Left lung (tissue), 10 donors: ENCODE data around the gene POLG. TPM values are rescaled to one million over a fixed set of nuclear protein-coding genes. Genes with fewer than 3 reads are reported as not detected.
A peak's percentile ranks its signal among the peaks of the same experiment; 100 is the strongest.

ENCODE experiments used
- ATAC-seq: fragments of 200-7000 bp; cut with Tn5 transposase; one replicate; pipeline ENCODE4 v1.9.1; 2020; ENCODE audit warnings: moderate library complexity
- DNase-seq, 4 donors: peaks; one replicate each; pipeline ENCODE4 v3.0.0-alpha.2; 2013 to 2020
- H3K27ac ChIP-seq, 2 donors: fragments of 200-600 bp; sonication (generic) in 1 of 2; one replicate each; pipeline versions ENCODE4 v1.5.0 to v1.8.0; 2020 to 2021
- H3K27me3 ChIP-seq, 2 donors: fragments of 200-600 bp; sonication (generic) in 1 of 2; one replicate each; pipeline versions ENCODE4 v1.5.0 to v1.8.0; 2020 to 2021
- H3K36me3 ChIP-seq, 2 donors: fragments of 200-600 bp; sonication (generic) in 1 of 2; one replicate each; pipeline versions ENCODE4 v1.5.0 to v1.8.0; 2020 to 2021
- H3K4me1 ChIP-seq, 2 donors: fragments of 200-600 bp; one replicate each; pipeline ENCODE4 v1.8.0; 2021
- H3K4me3 ChIP-seq, 2 donors: fragments of 200-600 bp; sonication (generic) in 1 of 2; one replicate each; pipeline versions ENCODE4 v1.5.0 to v1.8.0; 2020 to 2021; ENCODE audit warnings: mild to moderate bottlenecking in 1 of 2
- H3K9me3 ChIP-seq, 2 donors: fragments of 200-600 bp; sonication (generic) in 1 of 2; one replicate each; pipeline versions ENCODE4 v1.5.0 to v1.8.0; 2020 to 2021
- intact Hi-C, 2 donors: fragments of 100-400 bp; cut with DNase I; formaldehyde crosslinking; loops; one replicate each; pipeline versions ENCODE4 v1.11.2 to v1.14.2; 2022
- polyA plus RNA-seq, 6 donors: library from polyadenylated mRNA; unstranded; fragments of 120-200 nt; gene quantifications; one replicate each; pipeline ENCODE4 v1.2.1, GENCODE V29; 2013; ENCODE audit not compliant: insufficient read length in 6 of 6
- total RNA-seq, 2 donors: library from RNA; stranded (reverse); fragmentation: NEBNext Ultra II Directional; extraction: Animal tissue kit (Norgen Biotek cat#: 25700); gene quantifications; one replicate each; pipeline ENCODE4 v1.2.1, GENCODE V29; 2021
- TF ChIP-seq, protein P1 (sequence below), 2 donors: fragments of 200-600 bp; sonication (generic) in 1 of 2; IDR thresholded peaks; one replicate each; pipeline versions ENCODE4 v1.5.0 to v1.8.0; 2021; ENCODE audit warnings: antibody characterized with exemption in 2 of 2
- donor health status: DM: no; HTN: yes; CAD: no.
- donor health status: DM: no; HTN: no; CAD: no.

POLG gene
- total and polyA plus RNA-seq, 8 donors: 52.4 to 71.5 (median 55.1) TPM

DNA sequence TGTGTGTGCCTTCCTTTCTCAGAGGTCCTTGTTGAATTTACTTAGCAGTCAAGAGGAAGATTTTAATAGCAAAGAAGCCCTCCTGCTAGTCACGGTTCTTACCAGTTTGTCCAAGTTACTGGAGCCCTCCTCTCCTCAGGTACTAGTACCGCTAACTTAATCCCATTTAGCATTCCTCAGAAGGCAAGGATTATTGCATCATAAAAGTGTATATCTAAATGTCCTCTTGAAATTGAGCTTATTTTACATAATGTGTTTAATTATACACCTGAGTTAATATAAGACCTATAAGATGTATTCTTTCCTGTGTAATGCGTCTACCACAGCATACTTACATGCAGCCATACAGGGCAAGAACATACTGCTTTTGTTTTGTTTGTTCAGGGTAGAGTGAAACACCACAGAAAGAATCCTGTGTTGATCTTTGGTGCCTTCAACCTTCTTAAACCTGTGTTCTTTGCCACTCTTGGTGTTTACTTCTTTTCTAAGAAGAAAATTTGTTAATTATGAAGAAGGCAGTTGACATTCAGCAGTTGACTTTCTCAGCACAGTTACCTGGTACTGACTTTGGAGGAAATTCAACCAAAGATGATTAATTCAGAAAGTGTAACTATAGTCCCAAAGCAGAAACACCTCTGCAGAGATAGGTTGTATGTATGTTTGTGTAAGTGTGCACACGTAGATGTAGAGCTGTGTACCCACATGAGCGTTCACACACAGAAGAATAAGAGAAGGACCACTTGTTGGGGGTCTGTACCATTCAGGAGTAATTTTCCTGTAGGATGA lies 33.1 kb downstream of the POLG start:
- Histone ChIP-seq H3K27ac (no peak overlapping the region), H3K4me1 (no peaks in the 10 kb centered on the region), H3K27me3 (no peaks in the 10 kb centered on the region), H3K9me3 (no peaks in the 10 kb centered on the region), H3K36me3 (peaks cover 0 to 24% of the 10 kb centered on the region in 2 donors), H3K4me3 (no peak overlapping the region)
- ATAC-seq (peak; percentile 57), DNase-seq (no peak)
- TF ChIP-seq, protein P1, sequence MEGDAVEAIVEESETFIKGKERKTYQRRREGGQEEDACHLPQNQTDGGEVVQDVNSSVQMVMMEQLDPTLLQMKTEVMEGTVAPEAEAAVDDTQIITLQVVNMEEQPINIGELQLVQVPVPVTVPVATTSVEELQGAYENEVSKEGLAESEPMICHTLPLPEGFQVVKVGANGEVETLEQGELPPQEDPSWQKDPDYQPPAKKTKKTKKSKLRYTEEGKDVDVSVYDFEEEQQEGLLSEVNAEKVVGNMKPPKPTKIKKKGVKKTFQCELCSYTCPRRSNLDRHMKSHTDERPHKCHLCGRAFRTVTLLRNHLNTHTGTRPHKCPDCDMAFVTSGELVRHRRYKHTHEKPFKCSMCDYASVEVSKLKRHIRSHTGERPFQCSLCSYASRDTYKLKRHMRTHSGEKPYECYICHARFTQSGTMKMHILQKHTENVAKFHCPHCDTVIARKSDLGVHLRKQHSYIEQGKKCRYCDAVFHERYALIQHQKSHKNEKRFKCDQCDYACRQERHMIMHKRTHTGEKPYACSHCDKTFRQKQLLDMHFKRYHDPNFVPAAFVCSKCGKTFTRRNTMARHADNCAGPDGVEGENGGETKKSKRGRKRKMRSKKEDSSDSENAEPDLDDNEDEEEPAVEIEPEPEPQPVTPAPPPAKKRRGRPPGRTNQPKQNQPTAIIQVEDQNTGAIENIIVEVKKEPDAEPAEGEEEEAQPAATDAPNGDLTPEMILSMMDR (IDR thresholded peaks at IDR 0.05): no peak
- intact Hi-C loops: loop anchor here in 1 of 2 donors (10.0 kb wide), 1 partner anchor 97 kb away; no protein-coding TSS in a partner anchor

DNA sequence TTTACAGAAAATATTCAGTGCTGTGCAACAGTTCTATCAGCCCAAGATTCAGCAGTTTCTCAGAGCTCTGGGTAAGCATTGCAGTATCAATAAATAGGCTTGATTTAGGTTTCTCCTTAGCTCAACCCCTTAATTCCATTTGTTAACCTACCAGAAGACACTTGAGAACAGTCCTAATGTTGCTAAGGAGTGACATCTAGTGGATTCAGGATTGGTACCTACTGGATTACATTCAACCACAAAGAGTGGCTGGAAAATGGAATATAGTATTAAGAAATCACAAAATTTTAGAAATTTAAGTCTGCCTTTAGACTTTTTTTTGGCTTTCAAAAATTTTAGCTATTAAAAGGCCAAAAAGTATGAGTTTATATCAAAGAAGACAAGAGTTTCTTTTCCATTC lies 34.7 kb downstream of the POLG start:
- intact Hi-C loops: loop anchor here in 1 of 2 donors (10.0 kb wide), 1 partner anchor 95 kb away; no protein-coding TSS in a partner anchor
- Histone ChIP-seq H3K27ac (no peak overlapping the region), H3K36me3 (peaks cover 0 to 16% of the 10 kb centered on the region in 2 donors), H3K4me3 (no peak overlapping the region), H3K27me3 (no peaks in the 10 kb centered on the region), H3K4me1 (no peaks in the 10 kb centered on the region), H3K9me3 (no peaks in the 10 kb centered on the region)
- ATAC-seq (peak; percentile 85), DNase-seq (peak in 1 of 4 donors; percentile 14)
- TF ChIP-seq, protein P1 (IDR thresholded peaks at IDR 0.05): no peak

DNA sequence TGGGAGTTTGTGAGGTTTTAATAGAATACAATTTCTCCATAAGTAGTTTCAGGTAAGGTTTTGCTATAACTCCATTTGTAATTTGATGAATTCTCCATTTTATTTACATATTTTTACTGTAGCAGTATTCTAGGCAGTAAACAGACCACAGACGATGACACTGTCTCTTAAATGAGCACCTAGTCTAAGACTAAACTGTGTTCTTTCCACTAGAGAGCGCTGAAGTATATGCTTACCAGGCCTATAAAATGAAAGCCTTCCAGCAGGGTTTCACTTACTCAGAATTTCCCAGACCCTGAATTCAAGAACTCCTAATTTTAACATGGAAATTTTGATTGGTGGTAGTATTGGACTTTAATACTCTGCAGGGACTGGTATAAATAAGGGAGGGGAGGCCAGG lies 41.6 kb downstream of the POLG start:
- TF ChIP-seq, protein P1 (IDR thresholded peaks at IDR 0.05): no peak
- intact Hi-C loops: no loop called here
- ATAC-seq (no peak), DNase-seq (no peak)
- H3K9me3 ChIP-seq: no peaks in the 10 kb centered on the region
- H3K4me1 ChIP-seq: no peaks in the 10 kb centered on the region
- H3K4me3 ChIP-seq: no peak overlapping the region
- no peak overlapping the region for H3K27ac ChIP-seq
- H3K27me3 ChIP-seq: no peaks in the 10 kb centered on the region
- H3K36me3 ChIP-seq: peaks cover 0 to 22% of the 10 kb centered on the region in 2 donors

DNA sequence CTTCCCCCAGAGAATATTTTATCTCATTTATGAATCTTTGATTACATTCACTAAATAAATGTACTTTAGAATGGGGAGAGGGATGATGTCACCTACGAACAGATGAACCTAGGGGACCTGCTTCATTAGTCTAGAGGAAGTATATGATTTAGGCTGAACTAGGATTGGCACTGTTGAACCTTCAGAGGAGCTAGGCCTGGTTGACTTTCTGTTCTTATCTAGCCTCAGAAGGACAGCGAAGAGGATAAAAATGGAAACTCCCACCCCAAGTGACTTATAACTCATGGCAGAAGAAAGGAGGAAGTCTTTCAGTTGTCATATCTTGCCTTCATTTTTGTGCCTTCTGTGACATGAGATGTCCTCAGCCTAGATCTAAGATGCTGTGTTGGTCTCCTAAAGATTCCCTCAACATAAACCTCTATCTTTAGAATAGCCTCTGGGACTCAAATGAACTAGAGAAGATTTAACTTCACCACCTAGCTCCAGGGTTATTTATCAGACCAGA lies 42.6 kb downstream of the POLG start:
- intact Hi-C loops: no loop called here
- no peaks in the 10 kb centered on the region for H3K4me1 ChIP-seq

DNA sequence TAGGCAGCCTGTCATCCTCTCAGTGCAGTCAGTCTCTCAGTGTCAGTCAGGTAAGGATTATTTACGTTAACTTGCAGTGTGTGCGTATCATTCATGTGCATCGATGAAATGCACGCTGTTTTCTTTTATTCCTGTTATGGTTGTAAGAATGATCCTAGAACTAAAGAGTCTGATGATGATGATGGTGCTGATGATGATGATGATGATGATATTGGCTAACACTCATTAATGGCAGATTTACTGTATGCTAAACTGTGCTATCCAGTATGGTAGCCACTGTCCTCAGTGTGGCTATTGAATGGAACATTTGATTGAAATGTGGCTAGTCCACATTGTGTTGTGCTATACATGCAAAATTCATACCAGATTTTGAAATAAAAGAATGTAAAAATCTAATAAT lies 51.4 kb downstream of the POLG start:
- H3K27me3 ChIP-seq: no peaks in the 10 kb centered on the region
- no peak for ATAC-seq
- no peaks in the 10 kb centered on the region for H3K4me1 ChIP-seq
- no peak overlapping the region for H3K27ac ChIP-seq
- TF ChIP-seq, protein P1 (IDR thresholded peaks at IDR 0.05): no peak
- peaks cover 0 to 62% of the 10 kb centered on the region in 2 donors for H3K36me3 ChIP-seq
- no peak for DNase-seq
- H3K9me3 ChIP-seq: no peaks in the 10 kb centered on the region
- no peak overlapping the region for H3K4me3 ChIP-seq
- intact Hi-C loops: no loop called here

More for the DNA sequence above, 42.6 kb downstream of the POLG start:
- TF ChIP-seq, protein P1 (IDR thresholded peaks at IDR 0.05): no peak
- H3K9me3 ChIP-seq: no peaks in the 10 kb centered on the region
- no peak for DNase-seq
- no peak for ATAC-seq
- no peak overlapping the region for H3K27ac ChIP-seq
- peaks cover 0 to 33% of the 10 kb centered on the region in 2 donors for H3K36me3 ChIP-seq
- H3K27me3 ChIP-seq: no peaks in the 10 kb centered on the region
- H3K4me3 ChIP-seq: no peak overlapping the region
